Measurements from ENCODE around the gene CRADD.

DNA sequence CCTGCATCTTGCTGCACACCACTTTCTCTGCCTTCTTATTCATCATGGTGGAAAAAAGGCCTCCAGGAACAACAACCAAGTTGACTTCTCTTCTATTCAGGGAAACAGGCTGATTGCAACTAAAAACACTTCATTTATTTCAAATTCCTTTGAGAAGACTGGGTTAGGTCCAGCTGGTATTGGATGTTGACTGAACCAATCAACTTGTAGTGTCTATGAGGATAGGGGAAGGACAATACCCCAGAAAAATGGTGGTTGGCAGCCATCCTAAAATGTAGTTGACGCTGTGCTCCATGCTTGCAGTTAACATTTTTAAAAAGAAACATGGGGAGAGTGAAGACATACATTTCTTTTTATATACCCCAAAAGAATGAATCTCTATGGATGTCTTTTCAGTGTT lies 34.4 kb upstream of the CRADD start:
- TF ChIP-seq, protein P1, sequence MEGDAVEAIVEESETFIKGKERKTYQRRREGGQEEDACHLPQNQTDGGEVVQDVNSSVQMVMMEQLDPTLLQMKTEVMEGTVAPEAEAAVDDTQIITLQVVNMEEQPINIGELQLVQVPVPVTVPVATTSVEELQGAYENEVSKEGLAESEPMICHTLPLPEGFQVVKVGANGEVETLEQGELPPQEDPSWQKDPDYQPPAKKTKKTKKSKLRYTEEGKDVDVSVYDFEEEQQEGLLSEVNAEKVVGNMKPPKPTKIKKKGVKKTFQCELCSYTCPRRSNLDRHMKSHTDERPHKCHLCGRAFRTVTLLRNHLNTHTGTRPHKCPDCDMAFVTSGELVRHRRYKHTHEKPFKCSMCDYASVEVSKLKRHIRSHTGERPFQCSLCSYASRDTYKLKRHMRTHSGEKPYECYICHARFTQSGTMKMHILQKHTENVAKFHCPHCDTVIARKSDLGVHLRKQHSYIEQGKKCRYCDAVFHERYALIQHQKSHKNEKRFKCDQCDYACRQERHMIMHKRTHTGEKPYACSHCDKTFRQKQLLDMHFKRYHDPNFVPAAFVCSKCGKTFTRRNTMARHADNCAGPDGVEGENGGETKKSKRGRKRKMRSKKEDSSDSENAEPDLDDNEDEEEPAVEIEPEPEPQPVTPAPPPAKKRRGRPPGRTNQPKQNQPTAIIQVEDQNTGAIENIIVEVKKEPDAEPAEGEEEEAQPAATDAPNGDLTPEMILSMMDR (IDR thresholded peaks at IDR 0.05): no peak
- TF ChIP-seq POLR2A (IDR thresholded peaks at IDR 0.05): no peak

Measured in body of pancreas (tissue), 4 donors.